Heart left ventricle (tissue), 16 donors: ENCODE results near the gene PHKB. TPM values are rescaled to one million over a fixed set of nuclear protein-coding genes. Genes with fewer than 3 reads are reported as not detected.

ENCODE experiments used
- ATAC-seq, 4 donors: fragments of 200-7000 bp; cut with Tn5 transposase; one replicate each; pipeline ENCODE4 v1.9.1; 2020 to 2022; ENCODE audit warnings: moderate library complexity in 4 of 4, mild to moderate bottlenecking in 3 of 4, moderate number of reproducible peaks in 1 of 4
- DNase-seq, 5 donors: peaks; one replicate each; pipeline ENCODE4 v3.0.0-alpha.2; 2020
- H3K27ac ChIP-seq, 12 donors: fragments of 200-600 bp; sonication (generic) in 4 of 12; one replicate each; pipeline versions ENCODE4 v1.5.0 to v1.8.0; 2016 to 2022; ENCODE audit warnings: mild to moderate bottlenecking in 2 of 12
- H3K27me3 ChIP-seq, 9 donors: fragments of 200-600 bp; sonication (generic) in 2 of 9; one replicate each; pipeline versions ENCODE4 v1.5.1 to v1.8.0; 2016 to 2022; ENCODE audit warnings: mild to moderate bottlenecking in 3 of 9
- H3K36me3 ChIP-seq, 9 donors: fragments of 200-600 bp; sonication (generic) in 2 of 9; one replicate each; pipeline versions ENCODE4 v1.5.0 to v1.8.0; 2018 to 2022; ENCODE audit warnings: mild to moderate bottlenecking in 2 of 9
- H3K4me1 ChIP-seq, 12 donors: fragments of 200-600 bp; sonication (generic) in 4 of 12; one replicate each; pipeline versions ENCODE4 v1.5.0 to v1.8.0; 2016 to 2022; ENCODE audit warnings: mild to moderate bottlenecking in 3 of 12
- H3K4me3 ChIP-seq, 12 donors: fragments of 200-600 bp; sonication (generic) in 4 of 12; one replicate each; pipeline versions ENCODE4 v1.5.0 to v1.8.0; 2017 to 2022; ENCODE audit warnings: mild to moderate bottlenecking in 9 of 12, moderate library complexity in 4 of 12
- H3K9me3 ChIP-seq, 12 donors: fragments of 200-600 bp; sonication (generic) in 4 of 12; one replicate each; pipeline versions ENCODE4 v1.5.0 to v1.8.0; 2016 to 2022; ENCODE audit warnings: mild to moderate bottlenecking in 1 of 12
- POLR2A ChIP-seq, 2 donors: fragments of 450-650 bp; IDR thresholded peaks; one replicate each; pipeline ENCODE4 v1.6.1; 2017; ENCODE audit warnings: antibody characterized with exemption in 2 of 2, mild to moderate bottlenecking in 2 of 2, moderate library complexity in 2 of 2
- WGBS, 4 donors: extraction: QIAGEN DNeasy Blood & Tissue Kit in 2 of 4; methylation state at CpG; one replicate each; pipeline versions ENCODE4 v1.1.5 to v1.1.7; 2013 to 2018; 5-methylcytosine and 5-hydroxymethylcytosine counted together
- intact Hi-C, 10 donors: fragments of 100-400 bp; cut with DNase I; formaldehyde crosslinking; loops; one replicate each; pipeline versions ENCODE4 v1.11.1 to v1.14.2; 2022
- long read RNA-seq, 3 donors: library from polyadenylated mRNA; unstranded; transcript quantifications; one replicate each; pipeline ENCODE4 v2.0.0, GENCODE V29; 2020 to 2021
- polyA plus RNA-seq, 2 donors: library from polyadenylated mRNA; stranded (reverse); fragments of 200-250 nt; gene quantifications; one replicate each; pipeline ENCODE4 v1.2.3, GENCODE V29; 2013
- total RNA-seq, 9 donors: library from RNA; depleted of rRNA in 2 of 9; stranded (reverse); fragments of >200 nt in 2 of 9; fragmentation: NEBNext Ultra II Directional in 3 of 9; extraction: Animal tissue kit (Norgen Biotek cat#: 25700) in 3 of 9; gene quantifications; one replicate each; pipeline versions ENCODE4 v1.1.0 to v1.2.4, GENCODE V29; 2016 to 2023
- TF ChIP-seq, protein P1 (sequence below), 12 donors: fragments of 200-600 bp; sonication (generic) in 4 of 12; IDR thresholded peaks; one replicate each; pipeline versions ENCODE4 v1.5.0 to v1.8.0; 2018 to 2022; ENCODE audit warnings: antibody characterized with exemption in 12 of 12, mild to moderate bottlenecking in 5 of 12
- donor health status: ischemic (EF 13 %, LVEDD 7.1; RV severe dilation, severe dysfunction).
- donor health status: healthy with polysubstance abuse.
- donor health status: DM: no; HTN: yes; CAD: no.
- donor health status: DM: no; HTN: no; CAD: no.
- donor health status: ischemic (EF 25% LVEDD 6.9; RV normal size, moderate dysfunction).
- donor health status: ischemic (EF 25% LVEDD 5.7; RV mildly dilated, moderate dysfunction).
- donor health status: healthy.
- donor health status: DM: yes; HTN: yes; CAD: no.
- donor health status: ischemic (EF 35%, LVEDD 5.7; RV mildly dilated, moderate dysfunction).
- donor health status: nonischemic (EF 11% LVEDD 7.7; RV severe dilation, severe dysfunction).
- donor health status: DM: yes; HTN: yes; CAD: no.
- donor health status: PGD.
- donor health status: ischemic (EF 29% LVEDD 5.4; RV normal size, mild dysfunction).
- donor health status: nonischemic (EF 23%, LVEDD 6.1; RV moderate dilation, normal function).

Gene PHKB
- total RNA-seq (10 to 100 TPM; 49.2 to 70.1 (median 61.9) TPM), polyA plus RNA-seq (10 to 100 TPM; 14.2 to 18.5 TPM)
- long read RNA-seq, donor 1, full-length matches to known transcripts: 18 of 40 reads
- long read RNA-seq, donor 1, partial matches to known transcripts: 12 of 40 reads
- long read RNA-seq, donor 1, other reads (novel, unspliced or antisense): 10 of 40 reads
- long read RNA-seq, donor 2, full-length matches to known transcripts: 130 of 180 reads
- long read RNA-seq, donor 2, partial matches to known transcripts: 28 of 180 reads
- long read RNA-seq, donor 2, other reads (novel, unspliced or antisense): 22 of 180 reads
- long read RNA-seq, donor 3, full-length matches to known transcripts: 38 of 65 reads
- long read RNA-seq, donor 3, partial matches to known transcripts: 13 of 65 reads
- long read RNA-seq, donor 3, other reads (novel, unspliced or antisense): 14 of 65 reads

DNA sequence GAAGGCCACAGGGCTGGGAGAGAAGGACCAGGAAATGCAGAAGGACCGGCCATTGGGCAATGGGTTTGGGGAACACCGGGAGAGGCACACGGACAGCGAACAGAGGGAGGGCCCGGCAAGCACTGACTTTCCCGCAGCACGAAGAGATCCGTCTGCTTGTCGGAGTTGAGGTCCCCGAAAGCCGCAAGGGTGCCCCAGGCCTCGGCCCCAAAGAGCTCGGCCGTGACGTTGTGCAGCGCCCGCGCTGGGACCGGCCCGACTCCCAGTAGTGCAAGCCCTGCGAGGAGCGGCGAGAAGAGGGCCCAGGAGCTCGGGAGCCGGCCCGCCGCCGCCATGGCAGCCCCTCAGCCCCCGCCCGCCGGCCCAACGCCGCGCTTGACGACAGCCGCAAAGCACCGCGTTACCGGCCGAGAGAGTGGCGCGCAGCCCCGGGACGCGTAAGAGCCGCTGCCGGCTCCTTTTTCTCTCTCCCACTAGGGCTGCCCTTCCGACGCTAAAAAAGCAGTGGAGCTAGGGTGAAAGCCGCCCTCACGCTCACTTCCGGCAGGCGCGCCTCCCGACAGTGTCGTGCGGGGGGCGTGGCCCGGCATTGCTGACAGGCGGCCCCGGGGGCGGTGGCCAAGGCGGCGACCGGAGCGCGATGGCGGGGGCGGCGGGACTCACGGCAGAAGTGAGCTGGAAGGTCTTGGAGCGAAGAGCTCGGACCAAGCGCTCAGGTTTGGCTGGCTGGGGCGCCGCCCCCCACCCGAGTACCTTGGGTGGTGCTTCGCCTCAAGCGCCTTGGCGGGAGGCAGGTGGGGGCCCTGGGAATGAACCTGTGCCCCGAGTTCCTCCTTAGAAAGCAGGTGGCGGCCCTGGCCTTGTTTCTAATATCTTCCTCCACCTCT, at the start of gene PHKB, which contains the start of gene ITFG1:
Gene PHKB (plus strand): TSS at position 621 of the 887 bp plus-strand sequence. CDS start 20 bp downstream, at position 641.
Gene ITFG1 (minus strand): TSS at position 353 of the 887 bp plus-strand sequence. CDS start 18 bp downstream, at position 335.
- ATAC-seq (peak; percentile 90 to 97 (median 96)), DNase-seq (peak; percentile 94 to 96 (median 95))
- intact Hi-C loops: loop anchor here in 5 of 10 donors (1.0 to 10.0 kb wide), 7 partner anchors 32 to 489 kb away; partner anchors contain the start of genes DNAJA2 (in 1 of the 5) and NETO2 (in 1 of the 5)
- Histone ChIP-seq H3K9me3 (no peaks in the 10 kb centered on the region), H3K4me3 (peak within 1 kb of the TSS; percentile 78 to 96 (median 90)), H3K27ac (peak within 1 kb of the TSS; percentile 94 to 100 (median 99)), H3K4me1 (peaks cover 13 to 59% (median 50%) of the 10 kb centered on the region in 12 donors), H3K27me3 (no peaks in the 10 kb centered on the region), H3K36me3 (peaks cover 0 to 35% (median 27%) of the 10 kb centered on the region in 9 donors)
- WGBS, 4 donors: 0 to 1% (median 0%) methylated on average over 30 to 82 of the region's 82 CpGs
- TF ChIP-seq, protein P1, sequence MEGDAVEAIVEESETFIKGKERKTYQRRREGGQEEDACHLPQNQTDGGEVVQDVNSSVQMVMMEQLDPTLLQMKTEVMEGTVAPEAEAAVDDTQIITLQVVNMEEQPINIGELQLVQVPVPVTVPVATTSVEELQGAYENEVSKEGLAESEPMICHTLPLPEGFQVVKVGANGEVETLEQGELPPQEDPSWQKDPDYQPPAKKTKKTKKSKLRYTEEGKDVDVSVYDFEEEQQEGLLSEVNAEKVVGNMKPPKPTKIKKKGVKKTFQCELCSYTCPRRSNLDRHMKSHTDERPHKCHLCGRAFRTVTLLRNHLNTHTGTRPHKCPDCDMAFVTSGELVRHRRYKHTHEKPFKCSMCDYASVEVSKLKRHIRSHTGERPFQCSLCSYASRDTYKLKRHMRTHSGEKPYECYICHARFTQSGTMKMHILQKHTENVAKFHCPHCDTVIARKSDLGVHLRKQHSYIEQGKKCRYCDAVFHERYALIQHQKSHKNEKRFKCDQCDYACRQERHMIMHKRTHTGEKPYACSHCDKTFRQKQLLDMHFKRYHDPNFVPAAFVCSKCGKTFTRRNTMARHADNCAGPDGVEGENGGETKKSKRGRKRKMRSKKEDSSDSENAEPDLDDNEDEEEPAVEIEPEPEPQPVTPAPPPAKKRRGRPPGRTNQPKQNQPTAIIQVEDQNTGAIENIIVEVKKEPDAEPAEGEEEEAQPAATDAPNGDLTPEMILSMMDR (IDR thresholded peaks at IDR 0.05): peak in 7 of 12 donors; percentile 6 to 26 (median 18)
- peak in 1 of 2 donors; percentile 83 for TF ChIP-seq POLR2A (IDR thresholded peaks at IDR 0.05)

DNA sequence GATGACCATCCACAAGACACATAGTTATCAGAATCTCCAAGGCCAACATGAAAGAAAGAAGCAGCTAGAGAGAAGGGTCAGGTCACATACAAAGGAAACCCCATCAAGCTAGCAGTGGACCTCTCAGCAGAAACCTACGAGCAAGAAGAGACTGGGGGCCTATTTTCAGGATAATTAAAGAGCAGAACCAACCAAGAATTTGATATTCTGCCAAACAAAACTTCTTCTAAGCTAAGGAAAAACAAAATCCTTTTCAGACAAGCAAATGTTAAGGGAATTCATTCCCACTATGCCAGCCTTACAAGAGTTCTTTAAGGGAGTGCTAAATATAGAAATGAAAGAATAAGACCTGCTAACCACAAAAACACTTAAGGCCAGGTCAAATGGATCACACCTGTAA, 48.1 kb upstream of the PHKB start:
- H3K4me1 ChIP-seq: no peaks in the 10 kb centered on the region
- DNase-seq: no peak
- intact Hi-C loops: no loop called here
- H3K27me3 ChIP-seq: no peaks in the 10 kb centered on the region
- H3K4me3 ChIP-seq: no peak overlapping the region
- H3K27ac ChIP-seq: no peak overlapping the region
- 68 to 84% (median 74%) methylated on average over 1 of the region's 1 CpG for WGBS, 4 donors
- no peak for ATAC-seq
- H3K9me3 ChIP-seq: no peaks in the 10 kb centered on the region
- H3K36me3 ChIP-seq: peaks cover 0 to 6% (median 0%) of the 10 kb centered on the region in 9 donors
- no peak for TF ChIP-seq POLR2A (IDR thresholded peaks at IDR 0.05)
- TF ChIP-seq, protein P1 (IDR thresholded peaks at IDR 0.05): no peak

- intact Hi-C loops: no loop called here
- Histone ChIP-seq H3K9me3 (no peaks in the 10 kb centered on the region), H3K4me3 (no peak overlapping the region), H3K36me3 (peaks cover 0 to 9% (median 0%) of the 10 kb centered on the region in 9 donors), H3K27ac (no peak overlapping the region), H3K27me3 (no peaks in the 10 kb centered on the region), H3K4me1 (no peaks in the 10 kb centered on the region)
- no peak for DNase-seq
- no peak for ATAC-seq
- TF ChIP-seq, protein P1 (IDR thresholded peaks at IDR 0.05): no peak
- TF ChIP-seq POLR2A (IDR thresholded peaks at IDR 0.05): no peak
- 96 to 100% (median 98%) methylated on average over 1 of the region's 1 CpG for whole genome bisulfite sequencing, 4 donors
These were observed 44.3 kb upstream of the PHKB start for GRCh38 chr16:47416869-47417268.
